KMS-11 (cell line): ENCODE data around the gene CCDC51.

Experiments used
- H2AFZ ChIP-seq: fragments of 200-600 bp; sonication (generic); 2 replicates; pipeline ENCODE4 v1.6.1; 2016; ENCODE audit warnings: antibody characterized with exemption, mixed run types, low read depth
- H3K27ac ChIP-seq: fragments of 200-600 bp; sonication (generic); 2 replicates; pipeline ENCODE4 v1.6.1; 2016; ENCODE audit warnings: mild to moderate bottlenecking, mixed run types
- H3K27me3 ChIP-seq: fragments of 200-600 bp; sonication (generic); 2 replicates; pipeline ENCODE4 v1.6.1; 2017; ENCODE audit warnings: mild to moderate bottlenecking, low read depth, mixed run types, moderate library complexity; ENCODE audit not compliant: insufficient read depth
- H3K36me3 ChIP-seq: fragments of 200-600 bp; sonication (generic); 2 replicates; pipeline ENCODE4 v1.6.1; 2017; ENCODE audit warnings: mild to moderate bottlenecking, mixed run types; ENCODE audit not compliant: insufficient read depth
- H3K4me1 ChIP-seq: fragments of 200-600 bp; sonication (generic); 2 replicates; pipeline ENCODE4 v1.6.1; 2016; ENCODE audit warnings: mild to moderate bottlenecking, low read depth, mixed run types; ENCODE audit not compliant: poor library complexity, severe bottlenecking
- H3K4me2 ChIP-seq: fragments of 200-600 bp; sonication (generic); 2 replicates; pipeline ENCODE4 v1.7.0; 2016; ENCODE audit warnings: mild to moderate bottlenecking, mixed run types
- H3K4me3 ChIP-seq: fragments of 200-600 bp; sonication (generic); IDR thresholded peaks from 2 replicates; pipeline ENCODE4 v1.6.1; 2017; ENCODE audit warnings: low read depth, low read length, mixed read lengths; ENCODE audit not compliant: insufficient read depth
- H3K79me2 ChIP-seq: fragments of 200-600 bp; sonication (generic); 2 replicates; pipeline ENCODE4 v1.6.1; 2016; ENCODE audit warnings: low read depth, mixed run types; ENCODE audit not compliant: insufficient read depth
- H3K9ac ChIP-seq: fragments of 200-600 bp; sonication (generic); 2 replicates; pipeline ENCODE4 v1.6.1; 2016; ENCODE audit warnings: mild to moderate bottlenecking, mixed run types
- H4K20me1 ChIP-seq: fragments of 200-600 bp; sonication (generic); 2 replicates; pipeline ENCODE4 v1.6.1; 2016; ENCODE audit warnings: mild to moderate bottlenecking, mixed run types; ENCODE audit not compliant: insufficient read depth
- TF ChIP-seq, protein P1 (sequence below): fragments of 200-600 bp; sonication (generic); conservative IDR thresholded peaks from 2 replicates; pipeline ENCODE4 v1.6.1; 2017; ENCODE audit warnings: low read depth, mild to moderate bottlenecking, antibody characterized with exemption, low read length, moderate library complexity, mixed read lengths

Gene CCDC51

GRCh38 chr3:48413086-48413485, 26.8 kb downstream of the CCDC51 start:
- no peaks in the 10 kb centered on the region for H3K27me3 ChIP-seq
- no peaks in the 10 kb centered on the region for H4K20me1 ChIP-seq
- no peaks in the 10 kb centered on the region for H3K79me2 ChIP-seq
- no peaks in the 10 kb centered on the region for H3K36me3 ChIP-seq
- TF ChIP-seq, protein P1, sequence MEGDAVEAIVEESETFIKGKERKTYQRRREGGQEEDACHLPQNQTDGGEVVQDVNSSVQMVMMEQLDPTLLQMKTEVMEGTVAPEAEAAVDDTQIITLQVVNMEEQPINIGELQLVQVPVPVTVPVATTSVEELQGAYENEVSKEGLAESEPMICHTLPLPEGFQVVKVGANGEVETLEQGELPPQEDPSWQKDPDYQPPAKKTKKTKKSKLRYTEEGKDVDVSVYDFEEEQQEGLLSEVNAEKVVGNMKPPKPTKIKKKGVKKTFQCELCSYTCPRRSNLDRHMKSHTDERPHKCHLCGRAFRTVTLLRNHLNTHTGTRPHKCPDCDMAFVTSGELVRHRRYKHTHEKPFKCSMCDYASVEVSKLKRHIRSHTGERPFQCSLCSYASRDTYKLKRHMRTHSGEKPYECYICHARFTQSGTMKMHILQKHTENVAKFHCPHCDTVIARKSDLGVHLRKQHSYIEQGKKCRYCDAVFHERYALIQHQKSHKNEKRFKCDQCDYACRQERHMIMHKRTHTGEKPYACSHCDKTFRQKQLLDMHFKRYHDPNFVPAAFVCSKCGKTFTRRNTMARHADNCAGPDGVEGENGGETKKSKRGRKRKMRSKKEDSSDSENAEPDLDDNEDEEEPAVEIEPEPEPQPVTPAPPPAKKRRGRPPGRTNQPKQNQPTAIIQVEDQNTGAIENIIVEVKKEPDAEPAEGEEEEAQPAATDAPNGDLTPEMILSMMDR: no peak
- H3K4me1 ChIP-seq: no peaks in the 10 kb centered on the region
- no peak overlapping the region for H3K4me2 ChIP-seq
- H3K9ac ChIP-seq: no peak overlapping the region
- no peak overlapping the region for H2AFZ ChIP-seq
- no peak overlapping the region for H3K27ac ChIP-seq
- no peak overlapping the region for H3K4me3 ChIP-seq

DNA sequence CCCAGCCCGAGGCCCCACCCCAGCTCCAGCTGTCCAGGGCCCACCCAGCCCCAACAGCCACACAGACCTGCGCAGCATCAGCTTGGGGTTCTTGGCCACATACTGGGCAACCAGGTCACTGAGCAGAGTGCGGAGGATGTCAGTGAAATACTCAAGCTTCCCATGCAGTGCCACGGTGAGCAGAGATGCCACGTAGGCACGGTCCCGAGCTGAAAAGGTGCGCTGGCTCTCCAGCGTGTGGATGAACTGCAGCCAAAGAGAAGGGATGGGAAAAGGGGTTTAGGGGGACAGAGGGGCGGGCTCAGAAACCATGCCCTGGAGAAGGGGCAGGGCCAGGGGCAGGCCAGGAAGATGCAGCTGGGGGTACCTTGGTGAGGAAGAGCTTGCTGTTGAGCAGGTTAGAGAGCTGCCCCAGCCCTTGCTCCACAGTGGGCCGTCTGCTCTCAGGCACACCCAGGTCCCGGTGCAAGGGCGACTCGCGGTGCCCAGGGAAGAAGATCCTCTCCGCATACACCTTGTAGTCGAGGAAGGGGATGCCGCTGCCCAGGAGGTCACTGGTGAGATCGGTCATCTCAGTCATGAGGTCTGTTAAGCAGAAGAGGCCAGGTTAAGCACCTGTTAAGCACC, 27.4 kb downstream of the CCDC51 start:
- Histone ChIP-seq H3K4me2 (no peak overlapping the region), H2AFZ (no peak overlapping the region), H3K79me2 (no peaks in the 10 kb centered on the region), H3K4me1 (no peaks in the 10 kb centered on the region), H3K4me3 (no peak overlapping the region), H3K36me3 (no peaks in the 10 kb centered on the region), H4K20me1 (no peaks in the 10 kb centered on the region), H3K27ac (no peak overlapping the region), H3K27me3 (no peaks in the 10 kb centered on the region), H3K9ac (no peak overlapping the region)
- TF ChIP-seq, protein P1: no peak

- Histone ChIP-seq H3K4me2 (no peak overlapping the region), H3K4me3 (no peak overlapping the region), H3K36me3 (no peaks in the 10 kb centered on the region), H3K27me3 (no peaks in the 10 kb centered on the region), H3K9ac (no peak overlapping the region), H3K79me2 (no peaks in the 10 kb centered on the region), H4K20me1 (no peaks in the 10 kb centered on the region), H2AFZ (no peak overlapping the region), H3K4me1 (no peaks in the 10 kb centered on the region), H3K27ac (no peak overlapping the region)
- TF ChIP-seq, protein P1: no peak
These were observed 28.1 kb downstream of the CCDC51 start for GRCh38 chr3:48411606-48412374.

DNA sequence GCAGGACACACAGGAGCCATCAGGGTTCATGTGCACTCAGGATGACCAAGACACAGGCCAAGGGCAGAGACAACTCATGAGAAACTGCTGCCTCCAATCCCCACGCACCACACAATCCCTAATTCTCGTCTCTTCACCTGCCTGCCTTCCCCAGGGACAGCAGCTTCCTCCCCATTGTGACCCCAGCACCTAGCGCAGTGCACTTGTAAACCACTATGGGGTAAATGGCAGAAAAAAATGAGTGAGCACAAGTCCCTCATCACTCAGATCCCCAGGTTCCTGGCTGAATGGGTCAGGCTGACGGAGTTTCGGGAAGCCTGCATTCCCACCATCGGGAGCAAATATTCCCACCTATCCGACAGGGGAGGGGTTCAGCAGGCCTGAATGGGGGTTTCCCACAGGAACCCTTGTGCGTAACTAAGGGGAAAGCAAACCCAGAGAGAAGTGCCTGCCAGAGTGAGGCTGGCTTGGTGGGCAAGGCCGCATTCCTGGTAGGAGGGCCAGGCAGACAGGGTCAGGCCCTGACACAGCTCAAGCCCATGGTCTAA, 28.8 kb downstream of the CCDC51 start:
- no peaks in the 10 kb centered on the region for H4K20me1 ChIP-seq
- TF ChIP-seq, protein P1: no peak

More for the DNA sequence above, 28.8 kb downstream of the CCDC51 start:
- Histone ChIP-seq H3K4me2 (no peak overlapping the region), H3K79me2 (no peaks in the 10 kb centered on the region), H3K36me3 (no peaks in the 10 kb centered on the region), H3K27me3 (no peaks in the 10 kb centered on the region), H3K4me3 (no peak overlapping the region), H3K27ac (no peak overlapping the region), H3K9ac (no peak overlapping the region), H2AFZ (no peak overlapping the region), H3K4me1 (no peaks in the 10 kb centered on the region)
